Measurements from ENCODE around the gene PRR23C.

PRR23C gene

DNA sequence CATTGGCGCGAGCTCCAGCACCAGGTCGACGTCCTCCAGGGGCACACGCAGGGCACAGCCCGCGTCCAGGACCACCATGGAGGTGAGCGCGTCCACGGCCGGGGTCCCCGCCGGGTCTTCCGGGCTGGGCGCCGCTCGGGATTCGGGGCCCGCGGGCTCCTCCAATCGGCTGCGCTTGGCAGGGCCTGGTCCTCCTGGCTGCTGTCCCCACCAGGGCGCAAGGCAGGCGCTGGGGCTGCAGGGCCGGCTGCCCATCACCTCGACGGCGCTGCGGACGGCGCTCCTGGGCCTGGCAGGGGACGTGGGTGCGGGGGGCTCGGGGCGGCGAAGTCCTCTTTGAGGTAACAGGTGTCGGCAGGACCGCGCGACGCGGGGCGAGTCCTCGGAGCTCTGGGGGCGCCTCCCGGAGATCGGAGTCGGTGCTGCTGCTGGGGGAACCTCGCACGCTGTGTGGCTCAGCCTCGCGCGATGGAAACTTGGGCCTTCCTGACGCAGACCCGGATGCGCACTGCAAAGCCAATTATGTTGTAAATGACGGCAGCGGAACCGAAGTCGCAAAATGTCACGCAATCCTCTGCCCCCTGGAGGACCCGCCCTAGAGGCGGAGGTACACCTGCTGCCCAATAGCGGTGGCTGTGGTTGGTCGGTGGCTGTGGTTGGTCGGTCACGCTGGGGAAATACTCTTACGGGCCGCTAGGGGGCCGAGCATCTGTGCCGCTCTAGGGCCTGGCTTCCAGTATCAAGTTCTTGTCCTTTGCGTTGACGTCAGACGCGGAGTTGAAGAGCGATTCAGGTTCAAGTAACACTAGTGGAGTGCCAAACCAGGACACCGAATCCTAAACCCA lies at the start of gene PRR23C:
TSS of gene PRR23C (minus strand) at position 527 of the 845 bp plus-strand sequence. CDS start at position 255, 272 bp downstream.
- DNase-seq (ENCODE audit: low read depth) = no peak
- TF ChIP-seq, protein P1, sequence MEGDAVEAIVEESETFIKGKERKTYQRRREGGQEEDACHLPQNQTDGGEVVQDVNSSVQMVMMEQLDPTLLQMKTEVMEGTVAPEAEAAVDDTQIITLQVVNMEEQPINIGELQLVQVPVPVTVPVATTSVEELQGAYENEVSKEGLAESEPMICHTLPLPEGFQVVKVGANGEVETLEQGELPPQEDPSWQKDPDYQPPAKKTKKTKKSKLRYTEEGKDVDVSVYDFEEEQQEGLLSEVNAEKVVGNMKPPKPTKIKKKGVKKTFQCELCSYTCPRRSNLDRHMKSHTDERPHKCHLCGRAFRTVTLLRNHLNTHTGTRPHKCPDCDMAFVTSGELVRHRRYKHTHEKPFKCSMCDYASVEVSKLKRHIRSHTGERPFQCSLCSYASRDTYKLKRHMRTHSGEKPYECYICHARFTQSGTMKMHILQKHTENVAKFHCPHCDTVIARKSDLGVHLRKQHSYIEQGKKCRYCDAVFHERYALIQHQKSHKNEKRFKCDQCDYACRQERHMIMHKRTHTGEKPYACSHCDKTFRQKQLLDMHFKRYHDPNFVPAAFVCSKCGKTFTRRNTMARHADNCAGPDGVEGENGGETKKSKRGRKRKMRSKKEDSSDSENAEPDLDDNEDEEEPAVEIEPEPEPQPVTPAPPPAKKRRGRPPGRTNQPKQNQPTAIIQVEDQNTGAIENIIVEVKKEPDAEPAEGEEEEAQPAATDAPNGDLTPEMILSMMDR (conservative IDR thresholded peaks at IDR 0.05; ENCODE audit: low read length) = no peak
- no peak within 1 kb of the TSS for H3K4me3 ChIP-seq (ENCODE audit: low read length)

DNA sequence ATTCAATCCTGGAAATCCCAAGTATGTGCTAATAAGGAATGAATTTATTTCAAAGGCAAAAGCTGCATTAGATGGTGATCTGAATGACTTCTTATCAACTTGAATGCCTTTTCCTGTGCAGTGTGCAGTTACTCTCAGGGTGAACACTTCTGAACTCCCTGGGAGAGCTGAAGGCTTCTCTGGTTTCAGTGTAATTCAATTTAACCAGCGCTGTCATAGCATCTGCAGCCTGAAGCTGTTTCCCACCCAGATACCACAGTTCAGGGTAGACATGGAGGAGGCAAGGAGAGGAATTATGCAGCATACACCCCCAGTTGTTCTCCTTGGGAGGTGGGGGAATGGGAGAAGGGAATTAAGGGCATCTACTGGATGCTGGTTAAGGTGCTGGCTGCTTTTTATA lies 49.1 kb upstream of the PRR23C start:
- TF ChIP-seq, protein P1 (conservative IDR thresholded peaks at IDR 0.05; ENCODE audit: low read length) = no peak
- H3K4me3 ChIP-seq (ENCODE audit: low read length) = no peak overlapping the region
- no peak for DNase-seq (ENCODE audit: low read depth)

DNA sequence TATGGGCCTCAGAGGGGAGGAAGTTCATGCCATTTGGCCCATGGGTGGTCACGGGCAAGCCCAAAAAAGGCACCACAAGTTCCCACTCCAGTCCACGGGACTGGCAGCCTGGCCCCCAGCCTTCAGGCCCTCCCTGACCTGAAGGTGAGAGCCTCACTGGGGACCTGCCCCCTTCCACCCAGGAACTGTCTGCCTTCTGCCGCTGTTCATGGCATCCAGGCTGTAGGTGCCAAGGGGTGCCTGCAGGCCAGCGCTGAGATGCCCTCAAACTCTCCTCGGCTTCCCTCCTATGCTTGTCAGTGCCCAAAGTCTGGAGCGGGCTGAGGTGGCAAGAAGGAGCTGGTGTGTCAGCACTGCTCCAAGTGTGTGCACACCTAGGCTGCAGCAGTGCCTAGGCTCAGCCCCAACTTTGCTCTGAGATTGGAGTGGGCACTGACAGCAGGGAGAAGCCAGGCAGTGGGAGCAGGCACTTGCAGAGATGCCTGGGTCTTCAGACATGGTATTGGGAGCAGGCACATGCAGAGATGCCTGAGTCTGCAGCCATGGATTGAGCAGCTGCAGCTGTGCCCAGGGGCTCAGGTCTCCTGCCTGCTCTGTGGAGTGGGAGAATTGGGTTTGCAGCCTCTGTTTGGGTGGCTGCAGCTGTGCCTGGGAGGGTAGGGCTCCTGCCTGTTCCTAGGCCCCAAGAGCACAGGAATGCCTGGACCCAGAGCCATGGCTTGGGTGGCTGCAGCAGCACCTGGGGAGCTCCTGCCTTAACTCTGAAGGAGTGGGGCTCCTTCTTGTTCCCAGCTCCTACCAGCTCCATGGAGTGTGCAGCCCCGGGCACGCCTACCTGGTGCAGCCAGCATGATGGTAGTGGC lies 44.0 kb upstream of the PRR23C start:
- TF ChIP-seq, protein P1 (conservative IDR thresholded peaks at IDR 0.05; ENCODE audit: low read length) = no peak
- H3K4me3 ChIP-seq (ENCODE audit: low read length) = no peak overlapping the region
- DNase-seq (ENCODE audit: low read depth) = no peak

DNA sequence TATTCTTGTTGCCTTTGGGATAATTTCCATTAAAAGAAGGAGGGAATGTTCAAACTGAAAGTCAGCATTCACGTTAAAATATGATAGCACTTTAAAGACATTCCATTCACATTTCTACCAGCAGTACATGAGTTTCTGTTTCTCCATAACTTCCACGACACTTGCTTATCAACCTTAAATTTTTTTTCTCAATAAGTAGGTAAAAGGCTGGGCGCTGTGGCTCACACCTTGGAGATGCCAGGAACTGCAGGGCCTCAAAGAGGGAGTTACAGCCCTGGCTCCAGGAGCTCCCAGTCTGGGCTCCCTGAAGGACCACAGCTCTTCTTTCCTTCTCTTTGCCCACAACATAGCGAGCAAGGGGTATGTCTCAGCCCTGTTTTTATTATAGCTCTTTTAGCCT lies 42.9 kb upstream of the PRR23C start:
- no peak overlapping the region for H3K4me3 ChIP-seq (ENCODE audit: low read length)
- TF ChIP-seq, protein P1 (conservative IDR thresholded peaks at IDR 0.05; ENCODE audit: low read length) = no peak
- DNase-seq (ENCODE audit: low read depth) = no peak

DNA sequence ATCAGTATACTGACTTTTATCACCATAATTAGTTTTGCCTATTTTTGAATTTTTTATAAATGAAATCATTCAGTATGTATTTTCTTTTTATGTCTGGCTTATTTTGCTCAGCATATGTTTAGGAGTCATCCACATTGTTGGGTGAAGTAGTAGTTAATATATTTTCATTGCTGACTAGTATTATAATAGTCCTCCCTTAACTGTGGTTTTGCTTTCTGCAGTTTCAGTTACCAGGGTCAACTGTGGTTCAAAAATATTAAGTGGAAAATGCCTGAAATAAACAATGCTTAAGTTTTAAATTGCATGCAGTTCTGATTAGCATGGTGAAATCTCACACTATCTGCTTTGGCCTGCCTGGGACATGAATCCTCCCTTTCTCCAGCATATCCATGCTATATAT lies 39.5 kb upstream of the PRR23C start:
- no peak overlapping the region for H3K4me3 ChIP-seq (ENCODE audit: low read length)
- TF ChIP-seq, protein P1 (conservative IDR thresholded peaks at IDR 0.05; ENCODE audit: low read length) = no peak
- DNase-seq (ENCODE audit: low read depth) = no peak

DNA sequence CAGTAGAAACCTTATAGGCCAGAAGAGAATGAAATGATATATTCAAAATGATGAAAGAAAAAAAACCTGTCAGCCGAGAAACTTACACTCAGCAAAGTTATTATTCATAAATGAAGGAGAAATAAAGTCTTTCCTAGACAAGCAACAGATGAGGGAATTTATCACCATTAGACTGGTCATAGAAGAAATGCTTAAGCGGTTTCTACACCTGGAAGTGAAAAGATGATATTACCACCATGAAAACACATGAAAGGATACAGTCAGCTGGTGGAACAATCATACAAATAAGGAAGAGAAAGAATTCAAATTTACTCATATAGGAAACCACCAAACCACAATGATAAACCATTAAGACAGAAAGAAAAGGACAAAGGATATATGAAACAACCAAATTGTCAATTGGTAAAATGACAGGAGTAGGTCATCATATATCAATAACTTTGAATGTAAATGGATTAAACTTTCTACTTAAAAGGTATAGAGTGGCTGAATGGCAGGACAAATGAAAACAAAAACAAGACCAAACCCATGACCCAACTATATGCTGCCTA lies 29.9 kb upstream of the PRR23C start:
- TF ChIP-seq, protein P1 (conservative IDR thresholded peaks at IDR 0.05; ENCODE audit: low read length) = no peak
- no peak for DNase-seq (ENCODE audit: low read depth)
- H3K4me3 ChIP-seq (ENCODE audit: low read length) = no peak overlapping the region

Measured in AG10803 (cell line).